ENCODE results near the gene HNRNPH3.

- TF ChIP-seq CTCF (conservative IDR thresholded peaks at IDR 0.05) (no peak), ZFX (IDR thresholded peaks at IDR 0.05) (no peak)
Measured at GRCh38 chr10:68353537-68353936, 21.7 kb downstream of the HNRNPH3 start.

All from C4-2B (cell line).